ENCODE data around the gene CTSC.

The CTSC gene

DNA sequence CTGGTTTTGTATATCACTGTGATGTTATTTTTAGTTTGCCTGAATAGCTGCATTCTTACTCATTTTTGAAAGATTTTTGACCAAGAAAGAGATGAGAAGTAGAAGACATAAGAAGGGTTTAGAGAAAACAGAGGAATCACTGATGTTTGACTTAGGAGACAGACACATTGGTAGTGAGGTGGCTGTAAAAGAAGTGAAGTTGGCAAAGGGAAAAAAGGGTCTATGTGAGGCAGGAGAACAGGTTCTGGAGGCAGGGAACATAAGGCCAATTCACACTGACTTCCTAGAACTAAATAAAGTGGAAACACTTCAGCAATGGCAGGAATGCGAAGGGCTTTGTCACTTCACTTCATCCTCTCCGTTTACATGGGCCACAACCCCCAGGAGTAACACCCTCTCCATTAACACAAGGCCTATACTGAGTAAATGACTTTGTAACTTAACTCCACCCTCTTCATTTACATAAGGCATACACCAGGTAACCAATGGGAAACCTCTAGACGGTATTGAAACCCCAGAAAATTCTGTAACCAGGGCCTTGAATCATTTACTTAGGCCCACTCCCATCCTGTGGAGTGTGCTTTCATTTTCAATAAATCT lies 36.5 kb downstream of the CTSC start:
- TF ChIP-seq ZFX (IDR thresholded peaks at IDR 0.05; ENCODE audit: borderline replicate concordance) = no peak
- TF ChIP-seq, protein P1, sequence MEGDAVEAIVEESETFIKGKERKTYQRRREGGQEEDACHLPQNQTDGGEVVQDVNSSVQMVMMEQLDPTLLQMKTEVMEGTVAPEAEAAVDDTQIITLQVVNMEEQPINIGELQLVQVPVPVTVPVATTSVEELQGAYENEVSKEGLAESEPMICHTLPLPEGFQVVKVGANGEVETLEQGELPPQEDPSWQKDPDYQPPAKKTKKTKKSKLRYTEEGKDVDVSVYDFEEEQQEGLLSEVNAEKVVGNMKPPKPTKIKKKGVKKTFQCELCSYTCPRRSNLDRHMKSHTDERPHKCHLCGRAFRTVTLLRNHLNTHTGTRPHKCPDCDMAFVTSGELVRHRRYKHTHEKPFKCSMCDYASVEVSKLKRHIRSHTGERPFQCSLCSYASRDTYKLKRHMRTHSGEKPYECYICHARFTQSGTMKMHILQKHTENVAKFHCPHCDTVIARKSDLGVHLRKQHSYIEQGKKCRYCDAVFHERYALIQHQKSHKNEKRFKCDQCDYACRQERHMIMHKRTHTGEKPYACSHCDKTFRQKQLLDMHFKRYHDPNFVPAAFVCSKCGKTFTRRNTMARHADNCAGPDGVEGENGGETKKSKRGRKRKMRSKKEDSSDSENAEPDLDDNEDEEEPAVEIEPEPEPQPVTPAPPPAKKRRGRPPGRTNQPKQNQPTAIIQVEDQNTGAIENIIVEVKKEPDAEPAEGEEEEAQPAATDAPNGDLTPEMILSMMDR (IDR thresholded peaks at IDR 0.05) = no peak
- H3K27ac ChIP-seq = no peak overlapping the region

GRCh38 chr11:88297863-88298262 lies 39.7 kb downstream of the CTSC start:
- no peak for TF ChIP-seq ZFX (IDR thresholded peaks at IDR 0.05; ENCODE audit: borderline replicate concordance)
- TF ChIP-seq, protein P1 (IDR thresholded peaks at IDR 0.05) = no peak
- no peak overlapping the region for H3K27ac ChIP-seq

DNA sequence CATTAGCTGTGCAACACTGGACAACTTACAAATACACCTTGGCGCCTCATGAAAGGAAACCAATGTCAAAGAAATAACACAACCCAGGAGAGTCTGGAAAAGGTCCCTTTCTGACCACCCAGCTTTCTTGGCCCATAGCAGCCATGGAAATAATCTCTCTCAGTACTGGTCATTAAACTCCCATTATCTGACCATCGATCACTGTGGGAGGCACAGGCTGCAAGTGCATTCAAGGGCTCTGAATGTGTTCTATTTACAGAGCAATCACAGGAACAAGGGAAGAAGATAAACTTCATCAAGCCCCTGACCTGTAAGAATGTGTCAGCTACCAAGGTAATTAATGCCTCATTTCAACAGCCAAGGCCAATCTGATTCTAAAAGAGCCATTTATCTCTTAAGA lies 40.1 kb downstream of the CTSC start:
- TF ChIP-seq ZFX (IDR thresholded peaks at IDR 0.05; ENCODE audit: borderline replicate concordance) = no peak
- TF ChIP-seq, protein P1 (IDR thresholded peaks at IDR 0.05) = no peak
- no peak overlapping the region for H3K27ac ChIP-seq

DNA sequence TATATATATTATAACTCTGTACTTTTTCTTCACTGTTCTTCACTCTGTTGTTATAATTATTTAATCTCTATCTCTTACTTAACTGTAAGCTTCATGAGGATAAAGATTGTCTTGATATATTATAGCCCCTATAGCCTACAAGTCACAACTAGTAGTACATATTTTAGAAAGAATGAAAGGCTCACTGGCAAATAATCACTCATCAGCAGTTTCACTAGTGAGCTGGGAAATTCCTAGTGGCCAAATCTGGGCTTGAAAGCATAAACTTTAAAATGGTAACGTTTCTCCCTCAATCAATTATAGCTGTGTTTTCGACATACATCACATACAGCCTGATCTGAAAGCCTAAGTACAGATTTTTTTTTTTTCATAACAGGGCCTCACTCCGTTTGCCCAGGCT lies 42.5 kb downstream of the CTSC start:
- TF ChIP-seq ZFX (IDR thresholded peaks at IDR 0.05; ENCODE audit: borderline replicate concordance) = no peak
- TF ChIP-seq, protein P1 (IDR thresholded peaks at IDR 0.05) = no peak
- H3K27ac ChIP-seq = no peak overlapping the region

DNA sequence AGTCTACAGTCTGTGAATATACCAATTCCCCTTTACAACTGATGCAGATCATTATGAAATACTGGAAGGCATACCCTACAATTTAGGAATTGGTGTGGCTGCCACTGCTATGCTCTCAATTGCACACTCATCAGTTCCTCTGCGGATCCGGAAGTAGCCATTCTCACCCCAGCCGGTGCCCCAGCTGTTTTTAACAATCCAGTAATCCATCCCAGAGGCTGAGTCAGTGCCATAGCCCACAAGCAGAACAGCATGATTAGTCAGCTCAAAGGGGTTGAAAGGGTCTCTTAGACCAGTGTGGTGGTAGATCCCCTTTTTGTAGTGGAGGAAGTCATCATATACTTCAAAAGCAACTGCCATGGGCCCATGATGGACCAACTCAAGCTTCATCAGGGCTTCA lies 43.6 kb downstream of the CTSC start:
- H3K27ac ChIP-seq = no peak overlapping the region

GRCh38 chr11:88292171-88292843 lies 45.2 kb downstream of the CTSC start:
- TF ChIP-seq, protein P1 (IDR thresholded peaks at IDR 0.05) = peak; percentile 39
- TF ChIP-seq ZFX (IDR thresholded peaks at IDR 0.05; ENCODE audit: borderline replicate concordance) = no peak
- H3K27ac ChIP-seq = no peak overlapping the region

More for the DNA sequence above, 43.6 kb downstream of the CTSC start:
- TF ChIP-seq, protein P1 (IDR thresholded peaks at IDR 0.05) = no peak
- TF ChIP-seq ZFX (IDR thresholded peaks at IDR 0.05; ENCODE audit: borderline replicate concordance) = no peak

DNA sequence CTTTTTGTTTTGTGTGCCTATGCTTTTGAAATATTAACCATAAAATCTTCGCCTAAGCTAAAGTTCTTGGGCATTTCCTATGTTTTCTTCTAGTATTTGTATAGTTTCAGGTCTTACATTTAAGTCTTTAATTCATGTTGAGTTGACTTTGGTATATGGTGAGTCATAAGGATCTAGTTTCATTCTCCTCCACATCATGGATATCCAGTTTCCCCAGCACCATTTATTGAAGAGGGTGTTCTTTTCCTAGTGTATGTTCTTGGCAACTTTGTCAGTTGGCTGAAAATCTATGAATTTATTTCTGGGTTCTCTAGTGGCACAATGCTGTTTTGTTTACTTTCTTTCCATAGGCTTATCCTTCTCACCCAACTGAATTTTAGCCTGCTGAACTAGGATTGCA lies 49.0 kb downstream of the CTSC start:
- no peak overlapping the region for H3K27ac ChIP-seq
- TF ChIP-seq ZFX (IDR thresholded peaks at IDR 0.05; ENCODE audit: borderline replicate concordance) = no peak
- TF ChIP-seq, protein P1 (IDR thresholded peaks at IDR 0.05) = no peak

Data from 22Rv1 (cell line).